NCI-H2107 treated with DMSO at 0.1 percent for 48 hours (cell line): ENCODE data around the gene CEP57L1.
"Not testable (repeated sequence)": the region's sequence is repeated elsewhere in the genome, so short reads cannot be mapped to it uniquely, and the experiment has no call there.

Experiments used
- DNase-seq: peaks from one replicate; lab custom pipeline; 2025; ENCODE audit not compliant: unreplicated experiment; lab: John Stamatoyannopoulos, UW

Gene CEP57L1

DNA sequence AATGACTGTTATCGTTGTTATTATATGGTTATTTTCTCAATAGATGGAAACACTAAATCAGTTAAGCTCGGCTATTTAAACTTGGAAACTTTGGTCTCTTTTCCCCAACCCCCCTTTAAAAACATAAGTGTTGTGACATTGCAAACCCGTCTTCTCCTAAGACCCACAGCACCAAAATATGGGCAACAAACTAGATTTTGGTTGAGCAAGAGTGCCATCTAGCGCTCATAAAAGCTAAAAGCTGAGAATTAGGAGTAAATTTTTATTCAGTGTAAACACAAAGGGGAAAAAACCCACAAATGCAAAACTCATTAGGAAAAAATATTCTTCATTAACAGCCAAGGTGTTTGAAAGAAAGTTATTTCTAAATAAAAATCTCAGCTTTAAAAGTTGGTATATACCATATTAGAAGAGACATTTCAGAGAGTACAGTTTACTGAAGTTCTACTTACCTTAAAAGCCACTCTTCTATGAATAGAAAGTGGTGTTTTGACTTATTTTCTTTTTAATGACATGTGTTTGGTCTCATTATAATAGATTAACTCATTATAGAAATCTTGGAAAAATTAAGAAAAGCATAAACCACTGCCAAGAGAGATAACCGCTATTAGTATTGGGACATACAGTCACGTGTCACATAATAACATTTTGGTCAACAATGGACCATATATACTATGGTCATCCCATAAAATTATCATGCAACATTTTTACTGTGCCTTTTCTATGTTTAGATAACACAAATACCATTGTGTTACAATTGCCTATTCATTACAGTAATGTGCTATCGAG, 21.8 kb upstream of the CEP57L1 start:
- DNase-seq, result peak; percentile 32

GRCh38 chr6:109074133-109074415, 21.2 kb upstream of the CEP57L1 start:
- no peak for DNase-seq

DNA sequence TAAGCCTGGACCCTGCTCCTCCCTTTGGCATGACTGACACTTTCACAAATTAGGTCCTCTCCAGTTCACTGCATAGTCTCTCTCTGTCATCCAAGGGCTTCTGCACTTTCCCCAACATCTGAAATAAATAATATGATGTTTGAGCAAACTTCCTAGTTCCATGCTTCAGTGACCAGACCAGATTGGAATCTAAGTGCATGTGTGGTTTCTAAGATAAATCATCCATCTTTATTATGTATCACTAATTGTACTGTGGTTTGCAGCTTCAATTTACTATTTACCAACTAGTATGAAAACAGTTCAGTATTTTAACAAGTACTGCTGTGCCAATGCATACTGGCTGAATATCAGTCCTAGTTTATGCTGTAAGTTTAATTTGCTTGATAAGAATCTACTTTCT, 19.4 kb upstream of the CEP57L1 start:
- no peak for DNase-seq

DNA sequence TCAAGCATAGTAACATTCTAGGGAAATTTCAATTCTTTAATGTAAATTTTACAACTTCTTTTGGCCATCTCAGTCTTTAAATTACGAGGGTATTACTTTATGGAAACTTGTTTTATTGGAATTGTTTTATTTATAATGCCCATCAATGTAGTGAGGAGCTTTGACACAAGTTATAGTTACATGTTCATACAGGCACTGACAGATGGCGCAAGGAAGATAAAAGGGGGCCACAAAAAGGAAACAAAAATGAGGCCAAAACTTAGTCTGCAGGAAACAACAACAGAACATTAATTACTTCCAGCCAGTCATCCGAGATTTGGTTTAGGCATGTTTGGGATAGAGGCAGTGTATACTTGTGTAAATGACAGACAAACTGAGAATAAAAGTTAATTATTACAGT, 18.9 kb upstream of the CEP57L1 start:
- no peak for DNase-seq

GRCh38 chr6:109079981-109080380, 15.3 kb upstream of the CEP57L1 start:
- no peak for DNase-seq

GRCh38 chr6:109081026-109081425, 14.3 kb upstream of the CEP57L1 start:
- no peak for DNase-seq

DNA sequence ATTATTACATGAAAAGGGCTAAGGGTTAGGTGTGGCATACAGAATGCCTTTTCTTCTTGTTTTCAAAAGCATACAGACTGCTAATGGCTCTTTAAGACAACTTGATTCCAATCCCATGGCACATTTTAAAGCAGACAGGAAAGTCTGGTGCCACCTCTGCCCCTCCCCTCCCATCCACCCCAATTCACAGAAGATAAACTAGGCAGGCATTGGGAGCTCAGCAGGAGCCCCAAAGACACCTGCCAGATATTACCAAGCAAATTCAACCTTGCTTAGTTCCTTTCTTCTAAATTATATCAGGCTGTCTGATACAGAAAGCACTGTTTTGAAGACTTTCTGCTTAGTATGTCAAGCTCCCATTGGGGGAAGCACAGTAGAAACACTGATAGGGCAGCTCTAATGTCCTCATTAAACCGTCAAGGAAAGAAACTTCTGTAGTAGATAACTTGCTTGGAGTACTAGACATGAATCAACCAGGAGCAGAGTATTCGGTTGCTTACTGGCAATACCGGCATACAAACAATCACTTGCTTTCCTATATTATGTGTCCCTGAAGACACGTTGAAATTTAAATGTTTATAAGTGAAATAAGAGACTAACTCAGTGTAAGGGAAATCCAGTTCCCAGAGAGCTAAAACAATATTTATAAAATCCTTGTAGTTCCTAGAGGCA, 13.7 kb upstream of the CEP57L1 start:
- DNase-seq, result no peak

- no peak for DNase-seq
Observed at GRCh38 chr6:109082188-109082577, 13.1 kb upstream of the CEP57L1 start.

DNA sequence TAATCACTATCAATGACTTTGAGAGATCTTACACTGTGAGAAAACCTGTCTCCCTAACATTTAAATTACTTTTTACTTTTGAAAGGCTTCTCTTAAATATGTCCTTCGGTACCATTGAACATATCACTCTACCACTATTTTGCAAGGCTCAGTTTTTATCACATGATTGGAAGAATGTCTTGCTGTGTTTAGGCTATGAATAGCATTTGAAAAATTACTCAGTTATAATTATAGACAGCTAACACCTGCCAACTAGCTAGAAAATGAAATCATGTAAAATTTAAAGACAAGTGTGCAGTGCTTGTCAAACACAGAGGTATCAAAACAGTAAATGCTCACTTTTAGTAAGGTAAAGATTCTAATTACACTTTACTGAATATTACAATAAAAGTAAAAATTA, 11.7 kb upstream of the CEP57L1 start:
- no peak for DNase-seq

GRCh38 chr6:109084146-109084545, 11.2 kb upstream of the CEP57L1 start:
- DNase-seq, result not testable (repeated sequence)

DNA sequence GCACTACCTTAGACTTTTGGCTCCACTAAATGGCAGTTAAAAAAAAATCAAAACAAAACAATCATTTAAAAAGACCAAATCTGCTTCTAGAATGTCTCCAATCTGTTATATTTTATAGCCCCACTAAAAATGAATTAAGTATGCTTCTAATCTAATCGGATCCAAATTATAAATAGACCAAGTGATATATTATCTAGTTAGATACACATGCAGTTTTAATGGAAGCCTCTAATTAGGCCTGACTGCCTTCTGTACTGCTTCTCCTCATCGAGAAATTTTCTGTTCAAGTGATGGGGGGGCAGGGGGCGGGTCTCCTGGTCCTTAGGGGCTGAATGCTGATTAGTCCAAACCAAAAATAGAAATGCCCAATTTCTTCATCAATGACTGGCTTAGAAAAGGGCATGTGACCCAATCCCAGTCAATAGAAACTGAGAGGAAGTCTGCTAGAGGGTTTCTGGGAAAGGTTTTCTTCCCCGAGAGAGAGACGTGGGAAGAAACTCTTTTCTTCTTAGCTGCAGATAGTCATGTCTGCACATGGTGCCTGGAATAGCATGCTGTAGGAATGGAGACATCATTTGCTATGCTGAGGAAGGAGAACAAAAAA, 7.5 kb upstream of the CEP57L1 start:
- no peak for DNase-seq

DNA sequence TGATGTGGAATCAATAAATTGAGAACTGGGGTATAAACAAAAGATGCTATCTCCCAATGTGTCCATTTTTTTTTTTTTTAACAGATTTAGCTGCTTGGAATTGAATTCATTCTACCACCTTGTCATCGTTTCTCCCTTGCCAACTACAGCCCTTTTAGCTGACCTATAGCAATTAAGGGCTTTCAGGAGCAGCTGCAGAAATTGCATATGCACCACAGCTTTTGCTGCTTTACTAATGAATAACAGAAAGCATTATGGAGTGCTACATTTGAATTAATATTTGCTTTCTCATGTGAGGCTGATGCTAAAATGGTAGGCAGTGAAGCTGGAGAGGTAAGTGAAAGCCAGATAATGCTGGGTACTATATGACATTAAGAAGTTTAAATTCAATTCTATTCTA, 6.3 kb upstream of the CEP57L1 start:
- no peak for DNase-seq

DNA sequence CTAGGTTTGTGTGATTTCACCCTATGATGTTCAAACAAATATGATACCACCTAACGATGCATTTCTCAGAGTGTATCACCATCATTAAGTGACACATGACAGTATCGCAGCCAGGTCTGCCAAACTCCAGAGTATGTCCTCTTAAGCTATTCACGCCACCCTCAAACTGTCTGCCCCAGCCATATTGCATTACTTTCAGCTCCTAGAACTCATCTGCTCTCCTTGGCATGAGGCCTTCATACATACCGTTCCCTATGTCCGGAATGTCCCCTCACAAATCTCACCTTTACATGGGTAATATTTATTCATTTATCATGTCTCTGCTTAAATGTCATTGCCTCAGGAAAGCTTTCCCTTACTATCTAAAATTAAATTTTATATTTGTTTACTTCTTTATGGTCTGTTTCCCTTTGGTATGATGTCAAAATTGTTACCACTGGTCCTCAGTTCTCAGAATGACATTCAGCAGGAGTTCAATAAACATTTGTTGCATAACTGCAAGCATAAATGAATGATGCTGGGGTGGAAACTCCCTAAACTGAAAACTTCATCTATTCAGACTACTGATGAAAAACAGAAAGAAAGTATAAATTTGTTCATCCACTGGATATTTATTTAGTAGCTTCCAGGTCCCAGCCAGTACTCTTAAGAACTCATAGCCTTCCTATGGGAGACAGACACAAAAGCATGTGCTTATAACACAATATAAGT, 3.8 kb upstream of the CEP57L1 start:
- DNase-seq, result no peak

DNA sequence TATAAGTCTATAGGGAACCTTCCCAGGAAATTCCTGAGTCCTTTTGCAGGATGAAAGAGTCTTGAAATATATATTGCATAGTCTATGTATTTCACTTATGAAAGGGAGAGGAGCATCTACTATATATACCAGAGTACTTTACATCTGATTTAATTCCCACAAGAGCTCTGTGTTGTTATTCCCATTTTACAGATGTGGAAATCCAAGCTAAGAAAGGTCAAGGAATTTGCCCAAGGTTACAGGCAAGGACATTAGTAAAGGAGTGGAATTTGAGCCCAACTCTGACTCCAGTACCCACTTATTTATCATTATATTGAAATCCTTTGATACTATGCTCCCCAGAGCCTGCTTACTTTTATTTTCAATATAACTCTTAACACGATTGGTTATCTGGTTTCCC, 3.2 kb upstream of the CEP57L1 start:
- DNase-seq, result no peak

DNA sequence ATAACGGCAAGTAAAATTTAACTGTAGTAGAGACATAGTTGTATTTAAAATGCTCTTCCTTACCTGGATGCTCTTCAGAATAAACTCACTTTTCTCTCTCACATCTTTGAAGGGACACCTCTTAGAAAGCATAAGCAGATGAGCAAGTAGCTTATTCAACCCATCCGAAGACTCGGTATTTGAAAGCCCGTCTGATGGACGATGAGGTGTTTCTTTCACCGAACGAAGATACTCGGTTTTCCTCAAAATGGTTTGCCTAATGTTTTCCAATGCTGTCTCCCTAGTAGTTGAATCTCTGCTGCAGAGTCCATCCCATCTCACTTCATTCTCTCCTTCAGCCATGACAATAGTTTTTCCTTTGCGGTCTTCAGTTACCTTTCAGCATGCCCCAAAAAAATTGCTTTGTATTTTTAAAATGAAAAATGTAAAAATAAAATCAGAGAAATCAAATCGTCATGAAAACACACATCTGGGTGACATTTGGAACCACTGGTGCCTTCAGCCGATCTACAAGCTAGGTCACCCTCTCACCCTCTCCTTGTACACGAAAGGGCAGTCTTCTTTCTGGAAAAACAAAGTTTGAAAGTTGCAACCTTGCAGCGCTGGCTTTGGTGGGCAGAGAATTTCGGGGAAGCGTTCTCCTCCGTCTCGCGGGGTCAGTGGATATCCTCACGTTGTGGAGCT, 1.4 kb upstream of the CEP57L1 start:
- no peak for DNase-seq

- peak; percentile 69 for DNase-seq
Observed at GRCh38 chr6:109094416-109095035, 781 bp upstream of the CEP57L1 start, which contains the start of gene SESN1. SESN1 (minus strand) TSS chr6:109094846; CDS start chr6:109094073, 773 bp downstream.

GRCh38 chr6:109095835-109096084, 453 bp downstream of the CEP57L1 start:
- no peak for DNase-seq

DNA sequence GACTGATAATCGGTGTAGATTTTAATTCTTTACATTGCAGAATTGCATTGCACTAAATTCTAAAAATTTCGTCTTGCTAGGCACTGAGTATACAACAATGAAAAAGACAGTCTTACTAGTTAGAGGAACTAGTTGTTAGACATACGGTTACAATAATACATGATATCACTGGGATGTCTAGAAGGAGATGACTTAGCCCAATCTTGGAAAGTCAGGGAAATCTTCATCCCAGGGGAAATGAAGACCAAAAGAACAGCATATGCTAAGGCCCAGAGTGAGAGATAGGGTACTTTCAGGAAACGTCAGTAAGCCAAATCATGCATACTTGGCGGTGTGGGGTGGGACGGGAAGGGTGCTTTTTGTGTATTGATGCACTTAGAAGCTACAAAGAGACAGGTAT, 901 bp downstream of the CEP57L1 start:
- DNase-seq, result no peak

- DNase-seq, result no peak
Observed at GRCh38 chr6:109097661-109098060, 2.4 kb downstream of the CEP57L1 start.

GRCh38 chr6:109102762-109103161, 7.5 kb downstream of the CEP57L1 start:
- no peak for DNase-seq

GRCh38 chr6:109103942-109104341, 8.6 kb downstream of the CEP57L1 start:
- no peak for DNase-seq
